Kidney (tissue), 14 donors: Measurements from ENCODE around the gene HIP1R. TPM values are rescaled to one million over a fixed set of nuclear protein-coding genes. Genes with fewer than 3 reads are reported as not detected.

Source experiments
- DNase-seq, 5 donors: peaks; one replicate each; pipeline ENCODE4 v3.0.0-alpha.2; 2013 to 2020
- FAIRE-seq: peaks from 2 replicates; lab custom pipeline; 2012; peaks lifted over from hg19 to GRCh38; lab: Jason Lieb, UNC
- H3K27ac ChIP-seq, 2 donors: one replicate each; pipeline ENCODE4 v1.7.0; 2013; ENCODE audit warnings: low read depth in 2 of 2, low read length in 2 of 2, inconsistent platforms in 1 of 2
- H3K27me3 ChIP-seq: one replicate; pipeline ENCODE4 v1.7.1; 2013; ENCODE audit warnings: low read length, inconsistent platforms; ENCODE audit not compliant: control insufficient read depth, insufficient read depth
- H3K36me3 ChIP-seq, 3 donors: one replicate each; pipeline versions ENCODE4 v1.7.0 to v1.7.1; 2013; ENCODE audit warnings: low read length in 3 of 3, control low read depth in 1 of 3, inconsistent platforms in 1 of 3; ENCODE audit not compliant: insufficient read depth in 3 of 3, control insufficient read depth in 2 of 3
- H3K4me1 ChIP-seq, 3 donors: one replicate each; pipeline versions ENCODE4 v1.7.0 to v1.7.1; 2013; ENCODE audit warnings: low read length in 3 of 3, inconsistent platforms in 1 of 3, low read depth in 1 of 3; ENCODE audit not compliant: control insufficient read depth in 2 of 3, insufficient read depth in 2 of 3
- H3K4me3 ChIP-seq, 3 donors: one replicate each; pipeline versions ENCODE4 v1.7.0 to v1.8.1; 2013; ENCODE audit warnings: low read length in 3 of 3, control low read depth in 1 of 3, inconsistent platforms in 1 of 3
- H3K9ac ChIP-seq, 3 donors: one replicate each; pipeline versions ENCODE4 v1.7.0 to v1.7.1; 2013; ENCODE audit warnings: low read length in 3 of 3, control low read depth in 1 of 3, inconsistent platforms in 1 of 3
- H3K9me3 ChIP-seq, 3 donors: one replicate each; pipeline versions ENCODE4 v1.7.0 to v1.7.1; 2013; ENCODE audit warnings: low read length in 3 of 3, control low read depth in 1 of 3, inconsistent platforms in 1 of 3; ENCODE audit not compliant: control insufficient read depth in 2 of 3, insufficient read depth in 1 of 3
- CTCF ChIP-seq: IDR thresholded peaks from 3 replicates; pipeline ENCODE4 v1.5.1; 2012; ENCODE audit warnings: mild to moderate bottlenecking, moderate library complexity, borderline replicate concordance; ENCODE audit not compliant: insufficient read depth; ENCODE audit errors: extremely low read depth
- intact Hi-C: fragments of 100-400 bp; cut with DNase I; formaldehyde crosslinking; loops from one replicate; pipeline ENCODE4 v1.11.1; 2022
- polyA plus RNA-seq: library from polyadenylated mRNA; stranded (reverse); fragments of 350-450 nt; fragmentation: Illumina TruSeq; extraction: RNeasy Lipid Tissue Mini Kit (QIAGEN cat#74804); gene quantifications from one replicate; pipeline ENCODE4 v1.2.3, GENCODE V29; 2014; ENCODE audit warnings: low read depth, low replicate concordance; ENCODE audit not compliant: insufficient read depth
- total RNA-seq: library from RNA; stranded (reverse); fragmentation: NEBNext Ultra II Directional; extraction: Animal tissue kit (Norgen Biotek cat#: 25700); gene quantifications from one replicate; pipeline ENCODE4 v1.2.1, GENCODE V29; 2021
- donor health status: control.
- donor health status: control.
- donor health status: control.
- donor health status: control.
- donor health status: control.
- donor health status: DM: yes; HTN: yes; CAD: no.
- donor health status: Normal renal cell carcinoma (clear cell type).

HIP1R gene
- total and polyA plus RNA-seq, 2 donors from 2014 or later = 39.4 to 87.8 TPM

GRCh38 chr12:122849352-122850047, 14.2 kb downstream of the HIP1R start:
- Histone ChIP-seq H3K27ac (no peak overlapping the region), H3K27me3 (no peaks in the 10 kb centered on the region), H3K4me1 (peaks cover 0 to 21% (median 10%) of the 10 kb centered on the region in 3 donors), H3K4me3 (no peak overlapping the region), H3K9me3 (no peaks in the 10 kb centered on the region), H3K36me3 (peaks cover 0 to 15% (median 4%) of the 10 kb centered on the region in 3 donors), H3K9ac (no peak overlapping the region)
- FAIRE-seq (no peak), DNase-seq (peak in 1 of 5 donors; percentile 54)
- intact Hi-C loops = no loop called here
- no peak for TF ChIP-seq CTCF

GRCh38 chr12:122850048-122850445, 14.8 kb downstream of the HIP1R start:
- no peak for FAIRE-seq
- Histone ChIP-seq H3K9me3 (no peaks in the 10 kb centered on the region), H3K27ac (no peak overlapping the region), H3K36me3 (peaks cover 0 to 20% (median 4%) of the 10 kb centered on the region in 3 donors), H3K4me3 (no peak overlapping the region), H3K27me3 (no peaks in the 10 kb centered on the region), H3K4me1 (peaks cover 0 to 17% (median 5%) of the 10 kb centered on the region in 3 donors), H3K9ac (no peak overlapping the region)
- TF ChIP-seq CTCF = no peak
- peak in 1 of 5 donors; percentile 26 for DNase-seq
- intact Hi-C loops = no loop called here

DNA sequence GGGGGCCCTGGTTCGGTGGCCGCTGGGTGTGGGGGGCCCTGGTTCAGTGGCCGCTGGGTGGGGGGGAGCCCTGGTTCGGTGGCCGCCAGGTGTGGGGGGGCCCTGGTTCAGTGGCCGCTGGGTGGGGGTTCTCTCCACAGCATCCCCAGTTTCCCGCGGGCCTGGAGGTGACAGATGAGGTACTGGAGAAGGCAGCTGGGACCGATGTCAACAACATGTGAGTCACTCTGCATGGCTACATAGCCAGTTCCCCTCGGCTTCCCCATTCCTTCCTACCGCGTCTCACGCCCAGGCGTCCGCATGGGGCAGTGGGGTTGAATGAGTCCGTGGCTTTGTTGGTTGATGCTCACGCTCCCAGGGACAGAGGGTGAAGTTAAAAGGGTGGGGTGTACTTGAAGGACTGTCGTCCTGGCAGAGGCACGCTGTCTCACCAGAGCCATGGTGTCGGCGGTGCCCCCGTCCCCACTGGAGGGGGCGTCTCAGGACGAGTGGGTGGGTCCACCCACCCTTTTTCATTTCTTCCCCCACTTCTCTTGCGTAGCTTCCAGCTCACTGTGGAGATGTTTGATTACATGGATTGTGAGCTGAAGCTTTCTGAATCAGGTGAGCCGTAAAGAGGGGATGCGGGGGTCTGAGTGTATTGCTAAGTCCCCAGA, 15.6 kb downstream of the HIP1R start:
- peaks cover 0 to 11% (median 4%) of the 10 kb centered on the region in 3 donors for H3K4me1 ChIP-seq
- H3K4me3 ChIP-seq = no peak overlapping the region
- DNase-seq = peak in 1 of 5 donors; percentile 53
- intact Hi-C loops = no loop called here
- H3K27me3 ChIP-seq = no peaks in the 10 kb centered on the region
- no peak overlapping the region for H3K9ac ChIP-seq
- no peak for FAIRE-seq
- peaks cover 0 to 25% (median 7%) of the 10 kb centered on the region in 3 donors for H3K36me3 ChIP-seq
- H3K9me3 ChIP-seq = no peaks in the 10 kb centered on the region
- no peak for TF ChIP-seq CTCF
- H3K27ac ChIP-seq = no peak overlapping the region
